Cardiac muscle cell (in vitro differentiated cells and primary cell): ENCODE data around the gene SCNN1A. TPM values are rescaled to one million over a fixed set of nuclear protein-coding genes. Genes with fewer than 3 reads are reported as not detected.
"Not testable (repeated sequence)": the region's sequence is repeated elsewhere in the genome, so short reads cannot be mapped to it uniquely, and the experiment has no call there.

Experiments used
- DNase-seq, 2 donors: peaks; one replicate each; pipeline versions ENCODE4 v3.0.0 to v3.0.0-alpha.2; 2010 to 2017; ENCODE audit warnings: low read depth in 1 of 2, low spot score in 1 of 2
- H3K27ac ChIP-seq: fragments of 200-600 bp; sonication (generic); 2 replicates; pipeline ENCODE4 v1.5.1; 2016
- H3K27me3 ChIP-seq: fragments of 200-600 bp; sonication (generic); 2 replicates; pipeline ENCODE4 v1.6.0; 2016; ENCODE audit warnings: control low read depth
- H3K36me3 ChIP-seq: fragments of 200-600 bp; sonication (generic); 2 replicates; pipeline ENCODE4 v1.5.1; 2016; ENCODE audit warnings: control low read depth
- H3K4me1 ChIP-seq: fragments of 200-600 bp; sonication (generic); 2 replicates; pipeline ENCODE4 v1.8.1; 2017; ENCODE audit warnings: low read depth, mild to moderate bottlenecking, mixed run types
- H3K4me3 ChIP-seq: fragments of 200-600 bp; sonication (generic); 2 replicates; pipeline ENCODE4 v1.5.1; 2016; ENCODE audit warnings: mild to moderate bottlenecking
- H3K9me3 ChIP-seq: fragments of 200-600 bp; sonication (generic); 2 replicates; pipeline ENCODE4 v1.5.1; 2017; ENCODE audit warnings: low read depth, mild to moderate bottlenecking, control low read depth
- CTCF ChIP-seq: IDR thresholded peaks from 2 replicates; pipeline ENCODE4 v1.5.1; 2012; ENCODE audit warnings: low read depth, mild to moderate bottlenecking, low read length
- polyA plus RNA-seq: library from polyadenylated mRNA; unstranded; fragments of >200 nt; fragmentation: Nextera tagmentation; extraction: Ambion mirVana; gene quantifications from 2 replicates; pipeline ENCODE4 v1.2.1, GENCODE V29; 2016
- total RNA-seq: library from RNA; depleted of rRNA; stranded (reverse); fragments of >200 nt; gene quantifications from 2 replicates; pipeline ENCODE4 v1.2.3, GENCODE V29; 2016

SCNN1A gene
- total and polyA plus RNA-seq, 2 experiments from 2014 or later = 0.66 TPM; not detected in 1

DNA sequence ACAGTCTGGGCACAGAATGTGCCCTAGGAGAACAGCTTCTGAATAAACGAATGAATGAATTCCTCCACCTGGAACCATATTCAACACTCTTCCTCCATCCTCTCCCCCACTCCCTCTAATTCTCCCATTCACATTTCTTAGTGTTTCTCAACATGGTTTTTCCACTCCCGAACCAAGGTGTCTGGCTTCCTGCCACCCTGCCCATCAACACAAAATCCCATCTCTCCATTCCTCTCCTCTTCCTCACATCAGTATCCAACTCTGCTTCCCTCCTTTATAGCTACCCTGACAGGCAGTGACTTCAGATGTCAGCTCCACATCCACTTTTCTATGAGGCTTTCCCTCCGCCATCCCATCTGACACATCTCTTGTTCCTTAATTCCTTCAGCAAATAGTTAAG lies 36.4 kb downstream of the SCNN1A start:
- Histone ChIP-seq H3K36me3 (no peaks in the 10 kb centered on the region), H3K27me3 (no peaks in the 10 kb centered on the region), H3K9me3 (no peaks in the 10 kb centered on the region), H3K27ac (peak overlapping the region; percentile 38), H3K4me3 (no peak overlapping the region), H3K4me1 (peaks cover 53% of the 10 kb centered on the region)
- no peak for TF ChIP-seq CTCF
- peak in 1 of 2 donors; percentile 32 for DNase-seq

DNA sequence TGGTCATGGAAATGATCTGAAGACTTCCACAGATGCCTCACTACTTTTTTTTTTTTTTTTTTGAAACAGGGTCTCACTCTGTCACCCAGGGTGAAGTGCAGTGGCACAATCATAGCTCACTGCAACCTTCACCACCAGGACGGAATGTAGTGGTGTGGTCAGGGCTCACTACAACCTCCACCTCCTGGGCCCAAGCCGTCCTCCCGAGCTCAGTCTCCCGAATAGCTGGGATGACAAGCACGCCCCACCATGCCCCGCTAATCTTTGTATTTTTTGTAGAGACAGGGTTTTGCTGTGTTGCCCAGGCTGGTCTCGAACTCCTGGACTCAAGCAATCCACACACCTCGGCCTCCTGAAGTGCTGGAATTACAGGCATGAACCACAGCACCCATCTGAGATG lies 36.8 kb downstream of the SCNN1A start:
- peaks cover 49% of the 10 kb centered on the region for H3K4me1 ChIP-seq
- not testable (repeated sequence) for H3K4me3 ChIP-seq, H3K27ac ChIP-seq

DNA sequence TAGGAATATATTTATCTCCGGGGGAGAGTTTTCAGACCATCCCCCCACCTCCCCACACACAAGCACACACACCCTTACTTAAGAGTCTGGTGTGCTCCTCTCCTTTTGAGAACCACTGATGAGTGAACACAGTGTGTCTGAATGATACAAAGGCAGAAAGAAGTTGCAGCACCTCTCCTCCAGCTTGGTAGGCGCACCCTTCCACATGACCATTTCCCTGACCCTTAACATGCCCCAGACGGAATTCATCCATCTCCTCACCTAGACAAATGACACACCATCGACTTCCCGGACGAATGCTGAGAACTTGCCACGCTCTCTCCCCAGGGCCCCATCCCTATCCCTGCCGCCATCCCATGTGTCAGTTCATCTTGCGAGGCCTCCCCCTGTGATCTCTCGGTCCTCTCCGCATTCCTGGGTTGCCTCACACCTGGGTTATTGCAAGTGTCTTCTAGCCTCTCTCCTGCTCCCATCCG lies 37.4 kb downstream of the SCNN1A start:
- H3K4me1 ChIP-seq = peaks cover 48% of the 10 kb centered on the region
- no peaks in the 10 kb centered on the region for H3K27me3 ChIP-seq
- no peak for TF ChIP-seq CTCF
- H3K4me3 ChIP-seq = no peak overlapping the region
- peak in 1 of 2 donors; percentile 52 for DNase-seq
- peak overlapping the region; percentile 93 for H3K27ac ChIP-seq
- H3K36me3 ChIP-seq = peaks cover 2% of the 10 kb centered on the region
- no peaks in the 10 kb centered on the region for H3K9me3 ChIP-seq

More for the DNA sequence above, 36.8 kb downstream of the SCNN1A start:
- not testable (repeated sequence) for H3K36me3 ChIP-seq, H3K9me3 ChIP-seq, H3K27me3 ChIP-seq, DNase-seq

DNA sequence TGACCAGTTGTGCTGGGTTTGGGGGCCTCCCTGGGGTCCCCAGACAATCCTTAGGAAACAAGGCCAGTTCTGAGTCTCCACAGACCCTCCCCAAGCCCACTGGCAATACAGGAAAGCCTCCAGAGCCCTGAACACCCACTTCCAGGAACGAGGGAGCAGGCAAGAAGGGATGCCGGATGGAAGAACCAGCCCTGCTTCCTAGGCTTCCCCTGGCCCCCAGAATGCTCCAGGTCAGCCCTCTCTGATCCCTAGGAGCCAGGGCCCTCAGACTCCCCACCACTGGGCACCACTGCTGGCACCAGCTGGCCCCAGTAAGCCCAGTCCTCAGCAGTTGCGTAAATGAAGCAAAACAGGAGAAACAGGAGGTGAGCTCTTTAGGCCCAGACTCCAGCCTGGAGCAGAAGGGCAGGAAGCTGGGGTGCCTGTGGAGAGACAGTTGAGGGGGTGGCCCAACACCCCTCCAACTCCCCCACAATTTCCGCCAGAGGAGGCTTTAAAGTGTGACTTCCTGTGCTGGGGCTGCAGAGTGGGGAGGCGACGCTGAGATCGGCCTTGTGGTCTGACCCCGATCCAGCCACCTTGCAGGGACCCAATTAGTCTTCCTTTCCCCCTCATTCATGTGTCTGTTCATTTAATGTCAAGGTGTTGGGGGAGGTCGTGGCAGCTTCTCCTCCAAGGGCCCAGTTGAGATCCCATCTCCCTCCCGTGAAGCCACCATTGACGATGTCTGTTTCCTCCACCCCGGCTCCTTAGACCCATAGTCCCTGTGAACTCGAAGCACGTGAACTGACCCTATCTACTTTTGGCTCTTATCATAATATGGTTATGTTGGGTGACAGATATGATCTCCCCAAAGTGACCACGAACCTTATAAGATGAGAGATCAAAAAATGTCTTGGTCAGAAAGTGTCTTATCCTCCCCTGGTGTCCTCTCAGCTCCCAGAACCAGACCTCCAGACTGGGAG lies 38.2 kb downstream of the SCNN1A start:
- peak overlapping the region; percentile 93 for H3K27ac ChIP-seq
- no peak for TF ChIP-seq CTCF
- peaks cover 43% of the 10 kb centered on the region for H3K4me1 ChIP-seq
- no peak for DNase-seq
- no peaks in the 10 kb centered on the region for H3K9me3 ChIP-seq
- H3K4me3 ChIP-seq = peak overlapping the region; percentile 9
- no peaks in the 10 kb centered on the region for H3K27me3 ChIP-seq
- H3K36me3 ChIP-seq = peaks cover 9% of the 10 kb centered on the region

GRCh38 chr12:6336079-6336888 lies 39.1 kb downstream of the SCNN1A start:
- no peak for TF ChIP-seq CTCF
- Histone ChIP-seq H3K4me3 (peak overlapping the region; percentile 9), H3K9me3 (no peaks in the 10 kb centered on the region), H3K27me3 (no peaks in the 10 kb centered on the region), H3K36me3 (peaks cover 13% of the 10 kb centered on the region), H3K27ac (peak overlapping the region; percentile 93), H3K4me1 (peaks cover 41% of the 10 kb centered on the region)
- peak; percentile 93 to 100 for DNase-seq
